Measurements from ENCODE around the gene SDK2. TPM values are rescaled to one million over a fixed set of nuclear protein-coding genes. Genes with fewer than 3 reads are reported as not detected.

The SDK2 gene
- total RNA-seq, 1 experiment from 2014 or later, result 0.67 TPM

GRCh38 chr17:73288534-73289302 is 355.5 kb downstream of the SDK2 start:
- POLR2A ChIA-PET (ENCODE audit: low non-redundant PET), result no interaction called here

GRCh38 chr17:73286863-73287296 is 357.4 kb downstream of the SDK2 start:
- BruUV-seq (replicated peaks), result no TSS peak
- no peak for DNase-seq (ENCODE audit: low spot score)
- CTCF ChIA-PET, result no interaction called here
- peaks cover 10% of the 10 kb centered on the region for H3K36me3 ChIP-seq (ENCODE audit: insufficient read depth, low read length, poor library complexity, severe bottlenecking)
- intact Hi-C loops (cut with micrococcal nuclease; ENCODE audit: unreplicated experiment), result no loop called here
- no peak overlapping the region for H3K4me3 ChIP-seq (ENCODE audit: low read depth, low read length, poor library complexity, severe bottlenecking)
- POLR2A ChIA-PET (ENCODE audit: low non-redundant PET), result no interaction called here
- H3K27ac ChIP-seq (ENCODE audit: low read depth, low read length, poor library complexity, severe bottlenecking), result no peak overlapping the region
- no peak for TF ChIP-seq EZH2 (IDR thresholded peaks at IDR 0.05; ENCODE audit: borderline replicate concordance, low read depth, low read length, poor library complexity, severe bottlenecking)
- TF ChIP-seq CTCF (conservative IDR thresholded peaks at IDR 0.05; ENCODE audit: low read depth, low read length), result no peak
- peaks cover 8% of the 10 kb centered on the region for H3K4me1 ChIP-seq (ENCODE audit: insufficient read depth, low read length, poor library complexity, severe bottlenecking)
- no peaks in the 10 kb centered on the region for H3K9me3 ChIP-seq (ENCODE audit: low read depth, low read length, poor library complexity, severe bottlenecking)
- H3K27me3 ChIP-seq (replicated peaks; ENCODE audit: insufficient read depth, low read depth, low read length, poor library complexity), result no peaks in the 10 kb centered on the region

More at GRCh38 chr17:73288534-73289302, 355.5 kb downstream of the SDK2 start:
- no peak for DNase-seq (ENCODE audit: low spot score)
- Histone ChIP-seq H3K27ac (ENCODE audit: low read depth, low read length, poor library complexity, severe bottlenecking) (no peak overlapping the region), H3K4me1 (ENCODE audit: insufficient read depth, low read length, poor library complexity, severe bottlenecking) (no peaks in the 10 kb centered on the region), H3K9me3 (ENCODE audit: low read depth, low read length, poor library complexity, severe bottlenecking) (no peaks in the 10 kb centered on the region), H3K27me3 (replicated peaks; ENCODE audit: insufficient read depth, low read depth, low read length, poor library complexity) (no peaks in the 10 kb centered on the region), H3K36me3 (ENCODE audit: insufficient read depth, low read length, poor library complexity, severe bottlenecking) (peaks cover 10% of the 10 kb centered on the region), H3K4me3 (ENCODE audit: low read depth, low read length, poor library complexity, severe bottlenecking) (no peak overlapping the region)
- intact Hi-C loops (cut with micrococcal nuclease; ENCODE audit: unreplicated experiment), result no loop called here
- no peak for TF ChIP-seq CTCF (conservative IDR thresholded peaks at IDR 0.05; ENCODE audit: low read depth, low read length)
- no peak for TF ChIP-seq EZH2 (IDR thresholded peaks at IDR 0.05; ENCODE audit: borderline replicate concordance, low read depth, low read length, poor library complexity, severe bottlenecking)
- CTCF ChIA-PET, result no interaction called here
- no TSS peak for BruUV-seq (replicated peaks)

GRCh38 chr17:73285916-73286862 is 358.1 kb downstream of the SDK2 start:
- no peak for DNase-seq (ENCODE audit: low spot score)
- POLR2A ChIA-PET (ENCODE audit: low non-redundant PET), result no interaction called here
- CTCF ChIA-PET, result no interaction called here
- TF ChIP-seq CTCF (conservative IDR thresholded peaks at IDR 0.05; ENCODE audit: low read depth, low read length) (no peak), EZH2 (IDR thresholded peaks at IDR 0.05; ENCODE audit: borderline replicate concordance, low read depth, low read length, poor library complexity, severe bottlenecking) (no peak)
- Histone ChIP-seq H3K36me3 (ENCODE audit: insufficient read depth, low read length, poor library complexity, severe bottlenecking) (peaks cover 10% of the 10 kb centered on the region), H3K9me3 (ENCODE audit: low read depth, low read length, poor library complexity, severe bottlenecking) (no peaks in the 10 kb centered on the region), H3K4me1 (ENCODE audit: insufficient read depth, low read length, poor library complexity, severe bottlenecking) (peaks cover 11% of the 10 kb centered on the region), H3K27me3 (replicated peaks; ENCODE audit: insufficient read depth, low read depth, low read length, poor library complexity) (no peaks in the 10 kb centered on the region), H3K4me3 (ENCODE audit: low read depth, low read length, poor library complexity, severe bottlenecking) (no peak overlapping the region), H3K27ac (ENCODE audit: low read depth, low read length, poor library complexity, severe bottlenecking) (no peak overlapping the region)
- BruUV-seq (replicated peaks), result no TSS peak
- intact Hi-C loops (cut with micrococcal nuclease; ENCODE audit: unreplicated experiment), result no loop called here
